ENCODE measurements around the gene GLI1.

DNA sequence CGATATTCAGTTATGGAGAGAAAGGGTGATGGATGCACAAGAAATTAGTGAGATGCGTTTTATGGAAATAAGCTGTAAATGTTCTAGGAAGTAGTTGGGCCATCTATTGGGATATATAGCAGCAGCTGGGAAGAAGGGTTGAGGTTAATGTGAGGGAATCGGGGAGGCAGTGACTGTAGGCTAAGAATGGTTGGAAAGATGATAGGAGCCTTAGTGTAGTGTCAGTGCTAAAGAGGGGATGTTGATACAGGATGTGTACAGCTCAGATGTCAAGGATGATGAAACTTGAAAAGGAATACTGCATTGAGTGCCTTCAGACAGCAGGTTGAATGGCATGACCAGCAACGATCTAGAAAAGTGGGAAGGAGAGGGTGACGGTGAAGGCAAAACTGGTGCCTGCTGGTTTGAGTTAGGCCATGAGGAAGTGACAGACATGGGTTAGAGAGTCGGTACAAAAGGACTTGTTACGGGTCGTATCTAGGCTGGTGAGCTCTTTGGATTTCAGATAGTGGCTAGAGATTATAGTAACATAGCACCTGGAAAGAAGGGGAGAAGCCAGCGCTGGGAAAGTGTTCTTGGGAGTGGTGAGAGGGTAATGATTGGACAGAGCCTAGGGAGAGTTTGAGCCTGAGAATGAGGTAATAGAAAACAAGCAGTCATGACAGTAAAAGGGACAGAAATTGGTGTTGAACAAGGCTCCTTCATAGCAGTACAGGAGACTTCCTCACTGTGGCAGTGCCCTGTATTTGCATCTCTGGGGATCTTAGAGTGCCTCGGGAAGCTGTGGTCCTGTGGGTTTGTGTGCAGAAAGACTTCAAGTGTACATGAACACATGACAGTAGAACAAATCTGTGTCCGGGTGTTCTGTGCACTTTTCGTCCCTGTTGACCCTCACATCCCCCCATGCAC is 37.9 kb downstream of the GLI1 start:
- TF ChIP-seq, protein P1, sequence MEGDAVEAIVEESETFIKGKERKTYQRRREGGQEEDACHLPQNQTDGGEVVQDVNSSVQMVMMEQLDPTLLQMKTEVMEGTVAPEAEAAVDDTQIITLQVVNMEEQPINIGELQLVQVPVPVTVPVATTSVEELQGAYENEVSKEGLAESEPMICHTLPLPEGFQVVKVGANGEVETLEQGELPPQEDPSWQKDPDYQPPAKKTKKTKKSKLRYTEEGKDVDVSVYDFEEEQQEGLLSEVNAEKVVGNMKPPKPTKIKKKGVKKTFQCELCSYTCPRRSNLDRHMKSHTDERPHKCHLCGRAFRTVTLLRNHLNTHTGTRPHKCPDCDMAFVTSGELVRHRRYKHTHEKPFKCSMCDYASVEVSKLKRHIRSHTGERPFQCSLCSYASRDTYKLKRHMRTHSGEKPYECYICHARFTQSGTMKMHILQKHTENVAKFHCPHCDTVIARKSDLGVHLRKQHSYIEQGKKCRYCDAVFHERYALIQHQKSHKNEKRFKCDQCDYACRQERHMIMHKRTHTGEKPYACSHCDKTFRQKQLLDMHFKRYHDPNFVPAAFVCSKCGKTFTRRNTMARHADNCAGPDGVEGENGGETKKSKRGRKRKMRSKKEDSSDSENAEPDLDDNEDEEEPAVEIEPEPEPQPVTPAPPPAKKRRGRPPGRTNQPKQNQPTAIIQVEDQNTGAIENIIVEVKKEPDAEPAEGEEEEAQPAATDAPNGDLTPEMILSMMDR (IDR thresholded peaks at IDR 0.05; ENCODE audit: low read length): no peak
- TF ChIP-seq EZH2 (IDR thresholded peaks at IDR 0.05; ENCODE audit: borderline replicate concordance, low read length): no peak
